Activated CD4-positive, alpha-beta T cell treated with anti-CD3 and anti-CD28 coated beads for 36 hours (primary cell): ENCODE results near the gene SIRPD. TPM values are rescaled to one million over a fixed set of nuclear protein-coding genes. Genes with fewer than 3 reads are reported as not detected.

Source experiments
- ATAC-seq: fragments of 200-7000 bp; cut with Tn5 transposase; one replicate; pipeline ENCODE4 v1.10.0; 2021; ENCODE audit warnings: mild to moderate bottlenecking, moderate library complexity
- CTCF ChIA-PET: fragments of 350-600 bp; sonication (Branson Sonifier 250); formaldehyde crosslinking; loops from one replicate; lab custom pipeline; 2021; ENCODE audit warnings: antibody characterized with exemption; lab: Charles Lee
- POLR2A ChIA-PET: fragments of 350-600 bp; sonication (Branson Sonifier 250); formaldehyde crosslinking; loops from one replicate; lab custom pipeline; 2021; ENCODE audit warnings: antibody characterized with exemption, inconsistent platforms; lab: Charles Lee
- DNase-seq: peaks from one replicate; pipeline ENCODE4 v3.0.0-alpha.2; 2020
- H3K27ac Mint-ChIP-seq: one replicate; pipeline ENCODE4 v1.8.0; 2021; ENCODE audit warnings: mixed read lengths
- H3K27me3 Mint-ChIP-seq: one replicate; pipeline ENCODE4 v1.8.0; 2021; ENCODE audit warnings: mixed read lengths
- H3K36me3 Mint-ChIP-seq: one replicate; pipeline ENCODE4 v1.8.0; 2021; ENCODE audit warnings: low read depth, mixed read lengths
- H3K4me1 Mint-ChIP-seq: one replicate; pipeline ENCODE4 v1.8.0; 2021; ENCODE audit warnings: mixed read lengths
- H3K4me3 Mint-ChIP-seq: one replicate; pipeline ENCODE4 v1.8.0; 2021; ENCODE audit warnings: mild to moderate bottlenecking, moderate library complexity, mixed read lengths
- H3K9me3 Mint-ChIP-seq: one replicate; pipeline ENCODE4 v1.8.0; 2021; ENCODE audit warnings: low read depth, mixed read lengths
- intact Hi-C, 2 experiments: fragments of 100-400 bp; cut with DNase I in 1 of 2; cut with micrococcal nuclease in 1 of 2; formaldehyde crosslinking; loops; one replicate each; pipeline versions ENCODE4 v1.14.2 to v1.15.1; 2022 to 2024; cut with DNase I, micrococcal nuclease
- total RNA-seq, 2 experiments: library from RNA; stranded (reverse); gene quantifications; one replicate each; pipeline ENCODE4 v1.2.3, GENCODE V29; 2021

Gene SIRPD
- total RNA-seq, 2 experiments from 2014 or later = not detected

DNA sequence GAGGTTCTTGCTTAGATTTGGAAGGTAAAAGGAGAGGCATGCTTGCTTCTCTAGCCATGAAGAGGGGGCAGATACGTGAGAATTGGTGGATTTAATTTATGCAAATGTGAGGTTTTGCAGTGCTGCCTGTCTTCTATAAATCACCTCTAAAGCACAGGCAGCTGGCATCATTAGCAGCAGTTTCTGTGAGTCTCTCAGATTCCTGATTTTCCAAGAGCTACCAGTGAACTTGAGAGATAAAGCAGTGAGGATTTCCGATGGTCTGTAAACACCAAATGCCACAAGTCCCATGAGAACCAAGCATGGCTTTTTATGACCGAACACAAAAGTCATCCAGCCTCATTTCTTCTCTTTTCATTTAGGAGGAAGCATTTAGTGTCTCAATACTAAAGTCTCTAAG, 63.1 kb downstream of the SIRPD start:
- ATAC-seq = no peak
- peaks cover 15% of the 10 kb centered on the region for H3K4me1 Mint-ChIP-seq
- no peak overlapping the region for H3K4me3 Mint-ChIP-seq
- ChIA-PET CTCF (interaction anchor here (0.6 to 1.6 kb wide), 3 partner anchors 8 to 50 kb away, joined by 3 to 5 read pairs (median 3); no protein-coding TSS in a partner anchor), POLR2A (no interaction called here)
- peaks cover 6% of the 10 kb centered on the region for H3K27me3 Mint-ChIP-seq
- intact Hi-C loops = no loop called here
- no peak overlapping the region for H3K27ac Mint-ChIP-seq
- no peak for DNase-seq
- H3K36me3 Mint-ChIP-seq = no peaks in the 10 kb centered on the region
- peaks cover 3% of the 10 kb centered on the region for H3K9me3 Mint-ChIP-seq

DNA sequence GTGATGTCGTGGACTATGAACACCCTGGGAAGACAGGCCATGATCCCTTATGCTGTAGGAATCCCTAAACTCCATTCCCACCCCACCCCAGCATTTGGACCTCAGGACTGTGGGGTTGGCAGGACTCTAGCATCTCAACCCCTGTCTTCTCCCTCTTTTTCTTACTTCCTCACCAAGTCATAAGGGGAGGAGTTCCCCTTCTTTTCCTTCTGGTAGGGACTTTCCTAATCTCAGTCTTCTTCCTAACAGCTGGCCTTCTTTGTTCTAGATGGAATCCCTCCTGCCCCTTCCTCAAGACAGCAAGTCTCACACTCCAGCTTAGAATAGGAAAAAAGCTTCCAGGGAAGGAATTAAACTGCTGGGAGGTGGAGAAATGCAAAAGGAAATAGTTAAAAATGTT, 64.0 kb downstream of the SIRPD start:
- ChIA-PET POLR2A (no interaction called here), CTCF (interaction anchor here (1.0 kb wide), 1 partner anchor 9 kb away, joined by 3 read pairs; no protein-coding TSS in a partner anchor)
- no peaks in the 10 kb centered on the region for H3K36me3 Mint-ChIP-seq
- no peak overlapping the region for H3K27ac Mint-ChIP-seq
- no peak overlapping the region for H3K4me3 Mint-ChIP-seq
- no peak for DNase-seq
- peaks cover 15% of the 10 kb centered on the region for H3K4me1 Mint-ChIP-seq
- no peak for ATAC-seq
- peaks cover 3% of the 10 kb centered on the region for H3K9me3 Mint-ChIP-seq
- peaks cover 2% of the 10 kb centered on the region for H3K27me3 Mint-ChIP-seq
- intact Hi-C loops = no loop called here

DNA sequence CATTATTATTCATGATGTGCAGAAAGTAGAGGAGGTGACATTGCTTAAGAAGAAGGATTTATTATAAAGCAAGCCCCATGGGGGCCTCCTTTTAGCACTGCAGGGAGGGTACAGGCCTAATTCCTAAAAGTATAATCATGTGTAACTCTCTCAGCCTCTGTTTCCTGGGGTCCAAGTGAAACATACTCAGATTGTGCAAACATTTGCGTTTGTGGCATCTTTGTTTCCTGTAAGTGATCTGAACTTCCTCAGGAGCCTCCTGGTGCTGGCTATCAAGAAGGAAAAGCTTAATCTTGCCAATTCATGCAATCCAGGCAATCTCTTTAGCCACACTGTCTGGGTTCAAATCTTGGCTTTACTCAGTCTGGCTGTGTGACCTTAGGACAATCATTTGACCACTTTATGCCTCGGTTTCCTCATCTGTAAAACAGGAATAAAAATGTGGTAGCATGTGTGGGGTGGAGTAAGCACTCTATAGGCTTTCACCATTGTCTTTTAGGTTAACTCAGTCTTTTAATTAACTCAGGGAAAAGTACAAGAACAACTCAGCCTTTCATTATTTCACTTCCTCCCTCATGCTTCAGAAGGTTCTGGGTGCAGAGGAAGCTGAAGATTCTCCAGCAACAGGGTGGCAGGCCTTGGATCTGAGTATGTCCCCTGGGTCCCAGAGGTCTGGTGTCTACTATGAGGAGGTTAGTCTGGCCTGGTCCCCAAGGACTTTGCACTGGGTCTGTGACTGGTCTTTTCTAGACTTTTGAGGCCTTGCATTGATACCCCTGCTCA, 65.5 kb downstream of the SIRPD start:
- Mint-ChIP-seq H3K9me3 (peaks cover 3% of the 10 kb centered on the region), H3K4me3 (no peak overlapping the region), H3K36me3 (no peaks in the 10 kb centered on the region), H3K27me3 (peaks cover 9% of the 10 kb centered on the region), H3K27ac (no peak overlapping the region), H3K4me1 (peaks cover 15% of the 10 kb centered on the region)
- DNase-seq (no peak), ATAC-seq (no peak)
- intact Hi-C loops = no loop called here
- CTCF ChIA-PET = interaction anchor here (0.7 to 0.9 kb wide), 3 partner anchors 10 to 1129 kb away, joined by 3 read pairs; no protein-coding TSS in a partner anchor
- POLR2A ChIA-PET = no interaction called here

DNA sequence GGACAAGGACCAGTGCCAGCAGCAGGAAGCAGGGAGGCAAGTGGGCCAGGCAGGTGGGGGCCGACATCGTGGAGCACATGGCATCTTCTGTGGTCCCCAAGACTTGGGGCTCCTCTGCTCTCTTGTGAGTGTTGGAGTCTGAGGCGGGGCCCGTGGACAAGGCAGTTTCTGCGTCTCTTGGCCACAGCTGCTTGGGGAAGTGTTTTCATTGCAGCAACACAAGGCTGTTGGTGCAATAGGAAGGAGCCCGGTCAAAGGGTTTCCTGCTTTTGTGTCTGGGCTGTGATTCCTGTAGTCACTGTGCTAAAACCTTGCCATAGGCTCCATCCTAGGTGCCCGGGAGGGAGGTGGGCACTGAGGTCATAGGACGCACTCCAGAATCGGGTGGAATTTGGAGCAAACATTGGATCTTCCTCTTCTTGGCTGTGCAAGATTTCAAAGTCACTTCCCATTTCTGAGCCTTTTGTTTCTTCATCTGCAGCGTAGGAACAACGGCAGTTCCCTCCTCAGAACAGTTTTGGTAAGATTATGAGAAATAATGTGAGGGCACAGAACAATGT, 66.1 kb downstream of the SIRPD start, which contains the start of gene SIRPB2:
TSS of gene SIRPB2 (minus strand) at position 140 of the 560 bp plus-strand sequence. CDS start at position 79, 61 bp downstream.
- H3K4me1 Mint-ChIP-seq = peaks cover 15% of the 10 kb centered on the region
- peaks cover 11% of the 10 kb centered on the region for H3K27me3 Mint-ChIP-seq
- no peak for ATAC-seq
- H3K36me3 Mint-ChIP-seq = no peaks in the 10 kb centered on the region
- ChIA-PET POLR2A (no interaction called here), CTCF (no interaction called here)
- DNase-seq = no peak
- intact Hi-C loops = no loop called here
- no peak within 1 kb of the TSS for H3K4me3 Mint-ChIP-seq
- H3K9me3 Mint-ChIP-seq = peaks cover 3% of the 10 kb centered on the region
- H3K27ac Mint-ChIP-seq = no peak within 1 kb of the TSS

DNA sequence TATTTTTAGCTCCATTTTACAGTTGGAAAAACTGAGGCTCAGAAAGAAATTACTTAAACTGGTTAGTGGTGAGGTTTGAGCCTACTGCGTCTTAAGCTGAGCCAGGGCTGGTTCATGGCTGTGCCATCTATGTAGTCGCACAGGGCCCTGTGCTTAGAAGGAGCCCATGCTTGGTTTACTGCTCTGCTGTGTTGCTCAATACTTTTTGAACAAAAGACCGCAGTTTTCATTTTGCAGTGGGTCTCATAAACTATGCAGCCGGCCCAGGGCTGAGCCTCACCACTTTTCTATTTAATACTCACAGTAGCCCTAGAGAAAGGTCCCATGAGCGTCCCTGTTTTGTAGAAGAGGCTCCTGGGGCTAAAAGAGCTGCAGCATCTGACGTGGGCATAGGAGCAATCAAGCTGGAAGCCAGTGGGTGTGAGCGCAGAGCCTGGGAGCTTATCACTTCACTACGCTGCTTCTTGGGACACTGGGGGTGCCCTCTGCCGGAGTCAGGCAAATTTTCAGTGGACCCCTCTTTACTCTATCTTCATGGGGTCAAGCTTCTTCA, 66.8 kb downstream of the SIRPD start:
- intact Hi-C loops = no loop called here
- ChIA-PET CTCF (interaction anchor here (1.2 to 1.9 kb wide), 2 partner anchors 9 to 12 kb away, joined by 4 to 7 read pairs; no protein-coding TSS in a partner anchor), POLR2A (no interaction called here)
- H3K4me3 Mint-ChIP-seq = no peak overlapping the region
- peaks cover 15% of the 10 kb centered on the region for H3K4me1 Mint-ChIP-seq
- no peaks in the 10 kb centered on the region for H3K36me3 Mint-ChIP-seq
- H3K9me3 Mint-ChIP-seq = peaks cover 3% of the 10 kb centered on the region
- H3K27me3 Mint-ChIP-seq = peaks cover 11% of the 10 kb centered on the region
- H3K27ac Mint-ChIP-seq = no peak overlapping the region
- no peak for DNase-seq
- ATAC-seq = no peak

DNA sequence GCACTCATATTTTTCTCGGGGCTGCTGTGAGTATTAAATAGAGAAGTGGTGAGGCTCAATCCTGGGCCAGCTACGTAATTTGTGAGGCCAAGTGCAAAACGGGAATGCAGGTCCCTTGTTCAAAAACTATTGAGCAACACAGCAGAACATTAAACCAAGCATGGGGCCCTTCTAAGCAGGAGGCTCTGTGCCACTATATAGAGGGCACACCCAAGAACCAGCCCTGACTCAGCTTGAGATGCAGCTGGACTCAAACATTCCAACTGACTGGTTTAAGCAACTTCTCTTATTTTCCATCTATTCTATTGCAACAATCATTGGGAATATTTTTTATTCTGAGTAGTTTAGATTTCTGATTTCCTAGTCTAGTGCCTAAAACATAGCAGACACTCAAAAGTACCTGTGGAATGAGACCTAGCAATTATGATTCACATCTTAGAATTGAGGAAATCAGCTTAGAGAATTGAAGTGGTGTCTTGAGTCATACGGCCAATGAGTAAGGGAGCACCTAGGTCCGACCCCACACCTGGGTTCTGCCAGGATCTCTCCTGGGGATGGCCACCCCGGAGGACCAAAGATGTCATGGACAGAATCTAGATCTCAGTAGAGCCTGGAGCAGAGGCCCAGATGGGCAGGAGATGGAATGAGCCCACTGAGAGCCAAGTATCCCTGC, 67.6 kb downstream of the SIRPD start:
- no peak overlapping the region for H3K27ac Mint-ChIP-seq
- DNase-seq (no peak), ATAC-seq (no peak)
- H3K36me3 Mint-ChIP-seq = no peaks in the 10 kb centered on the region
- CTCF ChIA-PET = interaction anchor here (0.7 to 1.9 kb wide), 3 partner anchors 8 to 719 kb away, joined by 3 to 7 read pairs (median 4); no protein-coding TSS in a partner anchor
- intact Hi-C loops = no loop called here
- H3K9me3 Mint-ChIP-seq = peaks cover 3% of the 10 kb centered on the region
- H3K4me1 Mint-ChIP-seq = peaks cover 15% of the 10 kb centered on the region
- POLR2A ChIA-PET = no interaction called here
- no peak overlapping the region for H3K4me3 Mint-ChIP-seq
- peaks cover 14% of the 10 kb centered on the region for H3K27me3 Mint-ChIP-seq

DNA sequence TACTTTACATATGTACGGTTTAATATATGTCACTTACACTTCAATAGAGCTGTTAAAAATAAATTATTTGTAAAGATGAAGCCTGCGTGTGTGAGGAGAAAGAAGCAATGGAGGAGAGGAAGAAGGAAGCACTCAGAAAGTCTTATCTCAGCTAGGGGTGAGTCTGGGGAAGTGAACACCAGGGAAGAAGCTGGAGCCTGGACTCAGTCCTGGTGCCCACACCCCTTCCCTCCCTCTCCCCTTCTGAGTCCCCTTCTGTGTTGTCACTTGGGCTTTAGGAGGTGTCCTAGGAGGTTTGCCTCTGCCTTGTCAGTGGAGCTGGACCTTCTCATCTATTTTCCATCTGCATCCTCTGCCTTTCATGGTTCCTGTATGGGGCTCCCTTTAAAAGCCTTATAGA, 68.2 kb downstream of the SIRPD start:
- no peak for ATAC-seq
- DNase-seq = no peak
- Mint-ChIP-seq H3K27me3 (peaks cover 17% of the 10 kb centered on the region), H3K4me3 (no peak overlapping the region), H3K27ac (no peak overlapping the region), H3K4me1 (peaks cover 15% of the 10 kb centered on the region), H3K9me3 (peaks cover 3% of the 10 kb centered on the region), H3K36me3 (no peaks in the 10 kb centered on the region)
- POLR2A ChIA-PET = no interaction called here
- intact Hi-C loops = no loop called here
- CTCF ChIA-PET = interaction anchor here (0.7 to 1.9 kb wide), 2 partner anchors 13 to 719 kb away, joined by 3 to 7 read pairs; no protein-coding TSS in a partner anchor

DNA sequence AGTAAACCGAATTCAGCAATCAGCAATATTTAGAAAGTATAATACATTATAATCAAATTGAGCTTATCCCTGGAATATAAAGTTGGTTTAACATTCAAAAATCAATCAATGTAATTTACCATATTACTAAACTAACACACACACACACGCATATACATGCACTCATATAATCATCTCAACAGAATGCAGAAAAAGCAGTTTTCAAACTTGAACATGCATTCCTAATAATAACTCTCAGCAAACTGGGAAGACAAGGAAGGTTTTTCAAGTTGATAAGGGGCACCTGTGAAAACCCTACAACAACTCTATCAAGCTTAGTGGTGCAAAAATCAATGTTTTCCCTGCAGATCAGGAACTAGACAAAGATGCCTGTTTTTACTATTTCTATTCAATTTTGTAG, 70.9 kb downstream of the SIRPD start:
- ChIA-PET POLR2A (no interaction called here), CTCF (interaction anchor here (1.2 to 2.1 kb wide), 2 partner anchors 18 to 291 kb away, joined by 4 to 8 read pairs; no protein-coding TSS in a partner anchor)
- Mint-ChIP-seq H3K9me3 (no peaks in the 10 kb centered on the region), H3K36me3 (no peaks in the 10 kb centered on the region), H3K27me3 (peaks cover 27% of the 10 kb centered on the region), H3K4me3 (no peak overlapping the region), H3K4me1 (peaks cover 2% of the 10 kb centered on the region), H3K27ac (no peak overlapping the region)
- intact Hi-C loops = no loop called here
- no peak for DNase-seq
- no peak for ATAC-seq

DNA sequence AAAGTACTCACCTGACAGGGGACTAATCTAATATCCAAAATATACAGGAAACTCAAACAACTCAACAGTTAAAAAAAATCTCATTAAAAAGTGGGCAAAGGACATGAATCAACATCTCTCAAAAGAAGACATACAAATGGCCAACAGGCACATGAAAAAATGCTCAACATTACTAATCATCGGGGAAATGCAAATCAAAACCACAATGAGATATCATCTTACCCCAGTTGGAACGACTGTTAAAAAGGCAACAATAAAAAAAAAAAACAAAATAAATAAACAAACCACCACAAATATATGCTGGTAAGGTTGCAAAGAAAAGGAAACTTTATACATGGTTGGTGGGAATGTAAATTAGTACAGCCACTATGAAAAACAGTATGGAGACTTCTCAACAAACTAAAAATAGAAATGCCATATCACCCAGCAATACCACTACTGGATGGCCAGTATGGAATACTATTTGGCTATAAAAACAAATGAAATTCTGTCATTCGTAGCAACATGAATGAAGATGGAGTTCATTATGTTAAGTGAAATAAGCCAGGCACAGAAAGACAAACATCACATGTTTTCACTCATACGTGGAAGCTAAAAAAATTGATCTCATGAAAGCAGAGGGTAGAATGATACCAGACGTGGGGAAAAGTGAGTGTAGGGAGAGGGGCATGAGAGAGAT, 72.9 kb downstream of the SIRPD start:
- CTCF ChIA-PET = interaction anchor here (0.5 kb wide), 1 partner anchor 140 kb away, joined by 3 read pairs; no protein-coding TSS in a partner anchor

More for the DNA sequence above, 72.9 kb downstream of the SIRPD start:
- DNase-seq = no peak
- no peak overlapping the region for H3K4me3 Mint-ChIP-seq
- no peak for ATAC-seq
- intact Hi-C loops = no loop called here
- H3K4me1 Mint-ChIP-seq = no peaks in the 10 kb centered on the region
- H3K27ac Mint-ChIP-seq = no peak overlapping the region
- POLR2A ChIA-PET = no interaction called here
- no peaks in the 10 kb centered on the region for H3K9me3 Mint-ChIP-seq
- peaks cover 27% of the 10 kb centered on the region for H3K27me3 Mint-ChIP-seq
- H3K36me3 Mint-ChIP-seq = no peaks in the 10 kb centered on the region
